GM21360 (cell line): ENCODE results near the gene ULK3.
"Not testable (repeated sequence)": the region's sequence is repeated elsewhere in the genome, so short reads cannot be mapped to it uniquely, and the experiment has no call there.

ENCODE experiments used
- ATAC-seq: cut with Tn5 transposase; IDR thresholded peaks from one replicate; pipeline ENCODE4 v1.9.1; 2021; ENCODE audit warnings: mild to moderate bottlenecking, moderate library complexity; ENCODE audit not compliant: unreplicated experiment

The ULK3 gene, protein sequence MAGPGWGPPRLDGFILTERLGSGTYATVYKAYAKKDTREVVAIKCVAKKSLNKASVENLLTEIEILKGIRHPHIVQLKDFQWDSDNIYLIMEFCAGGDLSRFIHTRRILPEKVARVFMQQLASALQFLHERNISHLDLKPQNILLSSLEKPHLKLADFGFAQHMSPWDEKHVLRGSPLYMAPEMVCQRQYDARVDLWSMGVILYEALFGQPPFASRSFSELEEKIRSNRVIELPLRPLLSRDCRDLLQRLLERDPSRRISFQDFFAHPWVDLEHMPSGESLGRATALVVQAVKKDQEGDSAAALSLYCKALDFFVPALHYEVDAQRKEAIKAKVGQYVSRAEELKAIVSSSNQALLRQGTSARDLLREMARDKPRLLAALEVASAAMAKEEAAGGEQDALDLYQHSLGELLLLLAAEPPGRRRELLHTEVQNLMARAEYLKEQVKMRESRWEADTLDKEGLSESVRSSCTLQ

DNA sequence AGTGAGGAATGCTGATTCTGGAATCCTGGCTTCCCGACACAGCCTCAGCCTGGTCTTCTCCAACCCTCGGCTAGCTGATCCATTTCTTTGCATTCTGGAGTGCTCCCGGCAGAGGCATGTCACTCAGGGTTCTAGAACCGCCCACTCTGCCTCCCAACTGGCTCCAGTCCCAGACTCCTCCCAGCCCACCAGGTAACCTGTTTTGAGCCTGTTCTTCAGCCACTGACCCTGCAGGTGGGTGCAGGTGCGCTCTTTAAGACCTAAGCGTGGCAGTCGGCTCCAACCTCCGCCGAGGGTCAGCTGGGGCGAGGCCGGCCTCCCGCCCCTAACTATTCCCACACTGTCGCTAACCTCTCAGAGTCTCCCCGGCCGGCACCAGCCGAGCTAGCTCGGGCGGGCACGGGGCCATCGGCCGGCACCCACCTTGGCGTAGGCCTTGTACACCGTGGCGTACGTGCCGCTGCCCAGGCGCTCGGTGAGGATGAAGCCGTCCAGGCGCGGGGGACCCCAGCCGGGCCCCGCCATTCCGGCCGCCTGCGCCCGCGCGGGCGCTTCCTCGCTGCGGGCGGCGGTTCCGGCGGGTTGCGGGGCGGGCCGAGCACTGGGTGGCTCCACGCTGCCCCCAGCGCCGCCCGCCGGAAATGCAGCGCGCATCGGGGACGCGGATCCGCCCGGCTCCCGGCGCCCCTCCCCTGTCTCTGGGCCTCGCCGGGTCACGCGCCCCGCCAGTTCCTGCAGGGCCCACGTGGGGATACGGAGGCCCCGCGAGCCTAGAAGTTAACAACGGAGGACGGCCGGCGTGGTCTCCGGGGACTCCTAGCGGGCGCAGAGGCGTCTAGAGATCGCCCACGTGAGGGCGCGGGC is at the start of gene ULK3:
TSS of gene ULK3 (minus strand) at position 576 of the 864 bp plus-strand sequence. CDS start at position 525, 51 bp downstream.
- peak; percentile 87 for ATAC-seq

DNA sequence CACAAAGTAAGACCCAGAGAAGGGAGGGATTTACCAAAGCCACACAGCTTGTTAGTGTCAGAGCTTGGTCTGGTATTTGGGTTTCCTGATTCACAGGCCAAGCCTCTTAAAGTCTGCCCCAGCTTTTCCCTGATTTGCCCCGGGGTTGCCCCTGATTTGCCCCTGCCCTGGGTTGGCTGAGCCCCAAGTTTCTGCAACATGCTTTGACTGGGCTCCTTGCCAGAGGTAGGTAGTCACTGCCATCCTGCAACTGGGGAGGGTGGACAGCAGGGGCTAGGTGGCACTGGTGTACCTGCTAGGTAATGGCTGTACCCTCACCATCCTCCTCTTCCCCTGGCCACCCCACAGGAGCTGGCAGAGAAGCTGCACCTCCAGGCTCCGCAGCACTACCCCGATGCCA is 49.4 kb upstream of the ULK3 start:
- ATAC-seq: no peak

DNA sequence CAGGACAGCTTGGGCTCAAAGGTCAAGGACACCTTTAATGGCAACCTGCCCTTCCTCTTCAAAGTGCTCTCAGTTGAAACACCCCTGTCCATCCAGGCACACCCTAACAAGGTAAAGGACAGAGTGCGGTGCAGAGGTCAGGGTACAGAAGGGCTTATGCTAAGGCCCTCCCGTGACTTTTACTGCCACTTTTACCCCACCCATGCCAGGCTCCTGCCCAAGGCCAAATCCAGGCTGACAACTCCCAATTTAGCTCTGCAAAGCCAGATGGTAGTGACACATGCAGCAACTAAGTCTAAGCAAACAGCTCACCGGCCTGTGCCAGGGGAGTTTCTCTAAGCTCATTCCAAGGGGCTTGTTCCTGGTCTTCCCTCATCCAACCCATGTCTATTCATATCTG is 48.5 kb upstream of the ULK3 start:
- no peak for ATAC-seq

DNA sequence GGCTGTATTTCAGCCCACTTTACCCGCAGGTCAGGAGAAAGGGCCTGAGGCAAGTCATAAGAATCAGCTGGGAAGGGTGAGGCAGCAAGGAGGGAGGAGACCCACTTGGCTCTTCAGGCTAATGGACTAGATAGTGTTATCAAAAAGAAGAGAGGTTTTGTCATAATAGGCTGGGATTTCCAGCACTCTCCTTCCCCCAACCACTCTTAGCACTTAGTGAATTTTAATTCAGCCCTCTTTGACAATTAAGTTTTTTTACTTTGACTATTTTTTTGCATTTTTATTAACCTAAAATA is 47.7 kb upstream of the ULK3 start:
- no peak for ATAC-seq

DNA sequence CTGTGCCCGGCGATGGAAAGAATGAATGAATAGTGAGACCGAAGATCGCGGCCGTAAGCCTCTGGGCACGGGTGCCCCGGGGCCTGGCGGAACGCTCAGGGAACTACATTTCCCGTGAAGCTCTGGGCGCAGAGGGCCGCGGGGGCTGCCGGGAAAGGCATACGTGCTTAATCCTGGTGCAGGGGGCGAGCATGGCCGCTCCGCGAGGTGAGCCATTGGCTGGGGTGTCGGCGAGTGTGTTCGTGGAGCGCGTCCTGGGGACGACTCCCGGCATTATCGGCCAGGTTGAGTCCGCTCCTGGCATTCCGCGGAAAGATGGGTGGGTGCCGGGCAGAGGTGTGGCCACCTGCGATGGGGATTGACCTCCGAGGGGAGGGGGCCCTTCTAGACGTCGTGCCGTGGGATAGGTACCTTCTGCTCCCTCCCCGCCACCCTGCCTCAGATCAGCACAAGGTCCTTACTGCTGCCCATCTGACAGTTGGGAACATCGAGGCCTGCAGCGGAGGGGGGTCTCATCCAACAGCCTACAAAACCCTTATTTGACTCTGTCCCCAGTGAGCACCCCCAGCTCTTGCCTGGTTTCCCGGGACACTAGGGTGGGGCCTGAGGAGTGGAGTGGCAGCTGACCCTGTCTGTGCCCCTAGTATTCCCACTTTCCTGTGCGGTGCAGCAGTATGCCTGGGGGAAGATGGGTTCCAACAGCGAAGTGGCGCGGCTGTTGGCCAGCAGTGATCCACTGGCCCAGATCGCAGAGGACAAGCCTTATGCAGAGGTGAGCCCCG is 47.1 kb upstream of the ULK3 start, which contains the start of gene MPI:
TSS of gene MPI (plus strand) at position 160 of the 782 bp plus-strand sequence. CDS start at position 192, 32 bp downstream.
- ATAC-seq: peak; percentile 77

DNA sequence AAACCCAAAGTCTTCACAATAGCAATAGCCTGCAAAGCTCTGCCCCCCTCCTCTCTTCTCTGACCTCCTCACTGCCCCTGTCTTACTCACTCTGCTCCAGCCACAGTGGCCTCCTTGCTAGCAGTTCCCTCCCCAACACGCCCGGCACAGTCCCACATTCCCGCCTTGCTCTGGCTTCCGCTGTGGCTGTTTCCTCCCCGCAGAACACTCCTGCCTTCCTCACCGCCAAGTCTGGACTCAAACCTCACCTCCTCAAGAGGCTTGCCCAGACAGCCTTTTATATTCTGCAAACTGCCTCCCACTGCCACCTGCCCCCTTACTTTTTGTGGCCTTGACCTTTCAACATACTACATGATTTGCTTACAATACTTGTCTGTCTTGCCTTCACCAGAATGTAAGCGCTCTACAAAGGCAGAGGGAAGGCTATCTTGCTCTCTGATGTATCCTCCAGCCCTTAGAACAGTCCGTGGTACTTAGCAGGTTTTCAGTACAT is 46.5 kb upstream of the ULK3 start:
- ATAC-seq: no peak

DNA sequence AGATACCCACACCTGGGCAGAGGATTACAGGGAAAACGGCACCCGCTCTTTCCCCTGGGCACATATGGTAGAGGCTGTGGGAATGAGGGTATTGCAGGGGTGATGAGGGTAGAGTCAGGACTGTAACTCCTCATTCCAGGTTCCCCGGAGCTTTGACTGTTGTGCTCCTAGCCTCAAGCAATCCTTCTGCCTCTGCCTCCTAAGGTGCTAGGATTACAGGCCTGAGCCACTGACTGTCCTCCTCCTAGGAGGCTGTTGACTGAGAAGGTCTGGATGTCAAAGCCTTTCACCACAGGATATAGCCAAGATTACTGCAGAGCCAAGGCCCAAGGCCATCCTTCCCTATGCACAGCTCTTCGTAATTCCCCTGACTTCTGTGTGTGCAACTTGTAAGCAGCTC is 45.8 kb upstream of the ULK3 start:
- ATAC-seq: no peak

DNA sequence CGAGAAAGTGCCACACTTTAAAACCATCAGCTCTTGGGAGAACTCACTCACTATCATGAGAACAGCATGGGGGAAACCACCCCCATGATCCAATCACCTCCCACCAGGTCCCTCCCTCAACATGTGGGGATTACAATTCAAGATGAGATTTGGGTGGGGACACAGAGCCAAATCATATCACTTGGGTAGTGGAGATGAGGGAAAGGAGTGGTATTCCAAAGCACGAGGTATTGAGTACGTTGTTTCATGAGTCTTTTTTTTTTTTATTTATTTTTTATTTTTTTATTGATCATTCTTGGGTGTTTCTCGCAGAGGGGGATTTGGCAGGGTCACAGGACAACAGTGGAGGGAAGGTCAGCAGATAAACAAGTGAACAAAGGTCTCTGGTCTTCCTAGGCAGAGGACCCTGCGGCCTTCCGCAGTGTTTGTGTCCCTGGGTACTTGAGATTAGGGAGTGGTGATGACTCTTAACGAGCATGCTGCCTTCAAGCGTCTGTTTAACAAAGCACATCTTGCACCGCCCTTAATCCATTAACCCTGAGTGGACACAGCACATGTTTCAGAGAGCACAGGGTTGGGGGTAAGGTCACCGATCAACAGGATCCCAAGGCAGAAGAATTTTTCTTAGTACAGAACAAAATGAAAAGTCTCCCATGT is 44.7 kb upstream of the ULK3 start:
- not testable (repeated sequence) for ATAC-seq

DNA sequence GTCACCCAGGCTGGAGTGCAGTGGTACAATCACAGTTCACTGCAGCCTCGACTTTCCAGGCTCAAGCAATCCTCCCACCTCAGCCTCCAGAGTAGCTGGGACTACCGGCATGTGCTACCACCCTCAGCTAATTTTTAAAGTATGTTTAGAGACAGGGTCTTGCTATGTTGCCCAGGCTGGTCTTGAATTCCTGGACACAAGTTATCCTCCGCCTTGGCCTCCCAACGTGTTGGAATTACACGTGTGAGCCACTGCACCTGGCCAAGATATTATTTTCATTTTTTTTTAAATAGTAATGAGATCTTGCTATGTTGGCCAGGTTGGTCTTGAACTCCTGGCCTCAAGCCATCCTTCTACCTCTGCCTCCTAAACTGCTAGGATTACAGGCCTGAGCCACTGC is 42.5 kb upstream of the ULK3 start:
- ATAC-seq: no peak

DNA sequence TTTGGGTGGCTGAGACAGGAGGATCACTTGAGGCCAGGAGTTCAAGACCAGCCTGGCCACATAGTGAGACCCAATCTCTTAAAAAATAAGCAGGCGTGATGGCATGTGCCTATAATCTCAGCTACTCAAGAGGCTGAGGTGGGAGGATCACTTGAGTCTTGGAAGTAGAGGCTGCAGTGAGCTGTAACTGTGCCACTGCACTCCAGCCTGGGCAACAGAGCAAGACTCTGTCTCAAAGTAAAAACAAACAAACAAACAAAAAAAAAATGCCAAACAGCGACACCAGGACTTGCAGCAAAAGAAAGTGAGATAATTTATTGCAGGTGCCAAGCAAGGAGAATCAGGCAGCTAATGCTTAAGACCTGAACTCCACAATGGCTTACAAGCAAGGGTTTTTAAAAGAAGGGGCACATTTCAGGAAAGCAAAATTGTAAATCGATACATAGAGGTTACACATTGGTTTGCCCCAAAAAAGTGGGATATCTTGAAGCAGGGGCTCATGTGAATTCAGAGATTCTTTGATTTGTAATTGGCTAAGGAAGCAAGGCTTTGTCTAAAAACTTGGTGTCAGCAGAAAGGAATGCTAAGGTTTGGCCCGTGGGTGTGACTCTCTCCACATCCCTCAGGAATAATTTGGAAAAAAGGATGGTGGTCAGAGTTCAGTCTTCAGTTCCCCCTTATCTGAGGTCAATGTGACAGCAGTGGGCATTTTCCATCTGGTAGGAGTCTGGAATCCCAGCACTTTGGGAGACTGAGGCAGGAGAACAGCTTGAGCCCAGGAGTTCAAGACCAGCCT is 41.7 kb upstream of the ULK3 start:
- no peak for ATAC-seq

DNA sequence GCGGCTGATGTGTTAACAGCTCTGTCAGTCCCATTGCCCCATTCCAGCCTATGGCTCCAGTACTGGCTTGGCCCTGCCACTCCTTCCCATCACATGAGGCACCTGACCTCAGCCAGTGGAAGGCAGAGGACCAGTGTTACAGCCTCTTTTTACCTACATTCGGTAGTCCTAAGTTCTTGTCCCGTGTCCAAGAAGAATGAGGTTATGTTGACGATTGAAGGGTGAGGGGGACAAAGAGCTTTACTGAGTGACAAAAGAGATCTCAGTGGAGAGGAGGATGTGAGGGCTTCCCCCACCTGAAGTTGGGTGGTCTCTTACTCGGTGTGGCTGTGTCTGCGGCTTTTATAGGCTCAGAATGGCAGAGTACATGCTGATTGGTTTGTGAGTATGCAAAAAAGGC is 39.6 kb upstream of the ULK3 start:
- no peak for ATAC-seq

DNA sequence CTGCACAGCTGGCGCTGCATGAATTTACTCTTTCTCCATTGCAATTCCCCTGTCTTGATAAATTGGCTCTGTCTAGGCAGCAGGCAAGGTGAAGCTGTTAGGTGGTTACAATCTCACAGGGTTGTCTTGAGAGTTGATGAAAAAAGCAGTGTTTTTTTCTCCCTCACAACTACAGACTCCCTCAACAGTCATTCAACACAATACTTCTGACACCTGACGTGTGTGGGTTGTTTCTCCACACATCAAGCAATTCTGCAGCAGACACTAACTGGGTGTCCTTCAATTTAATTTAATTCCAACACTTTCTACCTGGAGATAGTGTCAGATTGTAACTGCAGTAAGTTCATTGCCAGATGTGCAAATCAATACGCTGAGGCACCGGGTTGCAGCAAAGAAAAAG is 35.3 kb upstream of the ULK3 start:
- ATAC-seq: no peak

DNA sequence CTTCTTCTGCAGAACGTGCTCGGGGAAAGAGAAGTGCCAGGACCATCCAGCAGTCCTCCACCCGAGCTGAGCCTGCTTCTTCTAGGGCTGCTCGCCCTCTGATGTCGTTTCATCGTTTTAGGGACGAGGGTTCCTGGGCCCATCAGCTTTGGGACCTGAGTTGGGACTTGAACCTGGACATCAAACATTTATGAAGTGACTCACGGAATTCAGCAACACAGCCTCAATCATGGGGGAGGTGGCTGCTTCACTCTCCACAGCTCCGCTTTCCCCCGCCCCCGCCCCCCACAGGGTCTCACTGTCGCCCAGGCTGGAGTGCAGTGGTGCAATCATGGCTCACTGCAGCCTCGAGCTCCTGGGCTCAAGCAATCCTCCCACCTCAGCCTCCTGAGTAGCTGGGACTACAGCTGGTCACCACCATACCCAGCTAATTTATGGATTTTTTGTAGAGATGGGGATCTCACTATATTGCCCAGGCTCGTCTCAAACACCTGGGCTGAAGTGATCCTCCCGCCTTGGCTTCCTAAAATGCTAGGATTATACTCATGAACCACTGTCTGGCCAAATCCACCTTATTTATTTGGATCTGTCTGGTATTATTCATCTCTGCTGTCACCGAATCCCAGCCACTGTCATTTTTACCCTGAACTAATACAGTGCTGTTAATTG is 30.9 kb upstream of the ULK3 start:
- ATAC-seq: no peak

DNA sequence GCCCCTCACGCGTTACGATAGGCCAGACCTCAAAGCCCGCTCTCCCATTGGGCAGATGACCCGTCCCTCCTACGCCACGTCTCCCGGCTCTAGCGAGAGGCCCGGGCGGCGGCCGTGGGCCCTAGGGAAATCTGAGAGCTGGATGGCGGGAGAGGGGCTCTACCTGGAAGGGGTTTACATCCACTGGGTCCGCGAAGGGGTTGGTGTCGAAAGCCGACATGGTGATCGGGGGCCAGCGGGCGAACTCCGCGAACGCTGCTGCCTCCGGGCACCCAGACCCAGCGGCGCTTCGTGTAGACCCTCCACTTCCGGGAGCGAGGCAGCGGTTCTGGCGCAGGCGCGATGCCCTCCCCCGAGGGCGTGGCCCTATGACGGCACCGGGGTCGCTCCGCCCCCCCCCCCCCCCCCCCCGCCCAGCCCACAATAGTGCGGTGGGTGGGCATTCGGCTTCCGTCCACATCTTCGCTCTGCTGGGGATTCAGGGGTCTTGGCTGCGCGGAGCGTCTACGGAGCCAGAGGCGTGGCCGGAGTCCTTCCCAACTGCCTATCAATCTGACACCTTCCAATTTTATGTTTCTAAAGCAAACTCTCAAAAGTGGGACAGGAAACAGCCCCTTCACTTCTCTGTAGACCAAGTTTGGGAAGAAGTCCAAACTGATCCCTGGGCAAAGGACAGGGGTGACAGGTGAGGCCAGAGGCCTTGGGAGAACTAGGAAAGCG is 30.2 kb upstream of the ULK3 start, which contains the start of gene SCAMP2:
TSS of gene SCAMP2 (minus strand) at position 330 of the 720 bp plus-strand sequence. CDS start at position 220, 110 bp downstream.
- peak; percentile 58 for ATAC-seq

DNA sequence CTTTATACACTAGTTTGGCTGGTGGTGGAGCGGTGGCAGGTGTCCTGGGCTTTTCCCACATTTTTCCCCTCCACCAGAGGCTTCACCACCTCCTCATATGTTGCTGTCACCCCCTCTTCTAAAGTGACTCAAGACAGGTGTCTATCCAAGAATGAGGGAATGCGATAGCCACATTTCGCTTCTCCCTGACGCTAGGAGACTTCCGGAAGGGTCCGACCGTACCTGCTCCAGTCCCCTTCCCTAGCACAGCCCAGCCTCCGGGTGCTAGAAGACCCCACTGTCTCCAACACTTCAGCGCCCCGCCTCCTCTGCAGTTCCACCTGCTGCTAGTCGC is 29.7 kb upstream of the ULK3 start:
- ATAC-seq: no peak

DNA sequence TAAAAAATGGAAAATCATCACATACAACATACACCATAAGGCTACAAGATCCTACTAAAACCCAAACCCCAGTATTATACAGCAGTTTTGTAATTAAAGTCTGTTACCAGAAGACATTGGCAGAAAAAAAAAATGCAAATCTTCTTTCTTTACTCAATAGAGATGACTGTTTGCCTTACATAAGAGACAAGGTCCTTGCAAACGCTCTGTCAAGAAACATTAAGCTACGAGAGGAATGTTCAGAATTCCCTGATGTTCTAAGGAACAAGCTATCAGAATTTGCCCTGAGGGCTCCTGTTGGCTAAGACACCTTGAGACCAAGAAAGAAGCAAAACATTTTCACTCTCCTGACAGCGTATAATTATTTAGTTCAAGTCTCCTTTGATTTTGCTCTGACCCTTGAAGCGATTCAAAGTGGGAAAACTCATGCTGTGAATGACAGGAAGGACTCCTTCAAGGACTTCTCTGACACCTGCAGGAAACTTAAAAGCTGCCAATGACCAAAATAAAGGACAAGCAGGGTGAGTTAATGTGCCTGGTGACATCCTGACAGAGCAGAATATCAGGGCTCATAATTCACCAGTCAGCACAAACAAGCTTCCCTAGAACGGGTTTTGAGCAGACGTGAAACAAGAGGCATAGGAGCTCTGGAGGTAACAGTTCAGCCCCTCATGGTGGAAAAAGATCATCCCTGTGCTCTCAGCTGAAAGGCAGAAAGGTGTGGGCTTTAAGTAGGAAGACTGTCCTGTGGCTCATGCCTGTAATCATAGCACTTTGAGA is 27.7 kb upstream of the ULK3 start:
- no peak for ATAC-seq

DNA sequence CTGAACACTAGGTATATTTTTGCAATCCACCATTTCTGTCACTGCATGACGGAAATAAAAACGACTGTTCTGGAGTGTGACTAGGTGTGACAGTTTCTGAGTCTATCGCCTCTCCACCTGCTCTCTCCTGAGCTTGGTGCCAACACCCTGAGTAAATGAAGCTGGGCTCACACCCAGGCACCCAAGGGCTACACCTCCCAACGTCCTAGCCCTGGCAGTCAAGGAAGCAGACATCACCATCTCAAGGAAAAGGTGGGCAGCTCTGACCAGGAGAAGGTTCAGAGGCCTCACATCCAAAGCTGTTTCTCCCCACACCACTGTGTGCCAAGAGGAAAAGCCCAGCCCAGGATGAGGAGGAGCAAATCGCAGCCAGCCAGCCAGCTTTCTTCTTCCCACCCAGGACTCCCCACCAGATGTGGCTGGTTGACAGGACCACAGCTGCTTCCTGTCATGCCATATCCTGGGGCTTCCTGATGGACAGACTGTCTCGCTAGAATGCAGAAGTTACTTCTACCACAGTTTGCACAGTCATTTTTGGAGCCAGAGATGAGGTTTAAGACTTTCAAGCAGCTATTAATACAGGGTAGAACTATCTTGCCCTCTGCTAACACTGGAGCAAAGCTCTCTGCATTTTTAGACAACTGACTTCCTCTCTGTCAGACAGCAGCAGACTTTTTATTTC is 26.9 kb upstream of the ULK3 start:
- no peak for ATAC-seq
